GM21360 (cell line): ENCODE data around the gene PRDX4.
"Not testable (repeated sequence)": the region's sequence is repeated elsewhere in the genome, so short reads cannot be mapped to it uniquely, and the experiment has no call there.

ENCODE experiments used
- ATAC-seq: cut with Tn5 transposase; IDR thresholded peaks from one replicate; pipeline ENCODE4 v1.9.1; 2021; ENCODE audit warnings: mild to moderate bottlenecking, moderate library complexity; ENCODE audit not compliant: unreplicated experiment

PRDX4 gene

DNA sequence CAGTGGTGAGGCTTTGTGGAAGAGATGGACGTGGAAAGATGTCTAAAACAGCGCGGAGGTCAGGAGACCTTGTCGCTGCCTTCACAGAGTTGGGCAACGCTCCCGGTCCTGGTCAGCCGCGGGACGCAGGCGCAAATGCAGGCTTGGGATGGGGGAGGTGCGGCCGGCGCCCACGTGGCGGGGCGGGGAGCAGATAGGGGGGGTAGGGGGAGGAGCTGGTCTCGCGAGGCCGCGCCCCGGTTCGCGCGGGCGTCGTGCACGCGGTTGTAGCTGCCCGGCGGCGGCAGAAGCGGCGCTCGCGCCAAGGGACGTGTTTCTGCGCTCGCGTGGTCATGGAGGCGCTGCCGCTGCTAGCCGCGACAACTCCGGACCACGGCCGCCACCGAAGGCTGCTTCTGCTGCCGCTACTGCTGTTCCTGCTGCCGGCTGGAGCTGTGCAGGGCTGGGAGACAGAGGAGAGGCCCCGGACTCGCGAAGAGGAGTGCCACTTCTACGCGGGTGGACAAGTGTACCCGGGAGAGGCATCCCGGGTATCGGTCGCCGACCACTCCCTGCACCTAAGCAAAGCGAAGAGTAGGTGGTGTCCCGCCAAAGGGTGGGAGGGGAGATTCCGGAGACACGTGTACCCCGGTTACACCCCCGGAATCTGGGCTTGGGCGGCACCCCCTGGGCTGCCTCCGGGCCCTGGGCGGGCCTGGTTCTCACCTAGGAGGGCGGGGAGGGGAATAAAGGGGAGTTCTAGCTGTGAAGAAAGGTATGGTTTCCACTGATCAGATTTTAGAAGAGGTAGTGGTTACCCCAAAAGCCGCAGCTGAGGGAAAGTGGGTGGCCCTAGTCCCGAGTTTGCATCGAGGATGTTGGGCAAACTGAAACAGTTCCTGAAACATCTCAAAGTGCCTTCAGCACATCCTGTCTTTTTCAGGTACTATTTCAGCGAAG lies at the start of gene PRDX4:
Gene PRDX4, plus strand, starts transcription at position 255 of the 939 bp plus-strand sequence. Its CDS starts 78 bp downstream, at position 333.
- ATAC-seq = peak; percentile 59

DNA sequence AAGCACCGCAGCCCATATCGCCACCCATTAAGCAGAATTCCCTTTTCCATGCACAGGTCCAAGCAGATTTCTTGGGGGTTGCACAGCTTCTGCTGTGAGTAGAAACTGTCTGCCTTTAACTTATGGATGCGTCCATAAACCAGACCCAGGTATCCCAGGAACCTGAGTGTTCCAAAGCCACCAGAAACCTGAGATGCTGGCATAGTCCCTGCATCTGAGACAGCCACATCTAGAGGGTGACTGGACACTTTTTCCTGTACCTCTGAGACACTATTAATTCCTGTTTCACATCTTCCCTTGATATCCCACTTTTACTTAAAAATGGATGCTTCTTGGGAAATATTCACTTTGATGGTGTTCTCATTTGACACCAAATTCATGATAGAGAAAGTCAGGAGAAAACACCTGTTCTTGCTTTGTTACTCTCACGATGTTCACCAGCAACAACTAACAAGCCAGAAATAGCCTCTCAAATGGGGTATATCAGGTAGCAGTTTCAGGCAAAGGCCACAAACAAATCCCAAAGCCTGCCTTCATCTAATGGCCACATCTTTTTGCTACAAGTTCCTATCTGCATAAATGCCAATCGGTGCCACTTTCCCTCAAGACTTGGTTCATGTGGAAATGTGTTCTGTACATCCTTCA lies 45.5 kb upstream of the PRDX4 start:
- ATAC-seq = no peak

DNA sequence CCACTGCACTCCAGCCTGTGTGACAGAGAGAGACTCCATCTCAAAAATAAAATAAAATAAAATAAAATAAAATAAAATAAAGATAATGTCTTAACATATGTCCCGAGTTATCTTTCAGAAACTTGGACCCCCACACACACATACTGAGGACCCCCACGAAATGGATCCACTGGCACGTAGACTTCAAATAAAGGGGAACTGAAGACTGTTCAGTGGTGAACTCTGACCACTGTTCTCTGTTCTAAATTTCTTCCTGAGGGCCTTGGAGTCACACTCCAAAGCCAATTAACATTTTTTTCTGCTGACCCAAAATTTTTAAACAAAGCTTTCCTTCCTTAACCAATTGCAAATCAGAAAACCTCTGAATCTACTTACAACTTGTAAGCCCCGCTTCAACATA lies 43.5 kb upstream of the PRDX4 start:
- no peak for ATAC-seq

DNA sequence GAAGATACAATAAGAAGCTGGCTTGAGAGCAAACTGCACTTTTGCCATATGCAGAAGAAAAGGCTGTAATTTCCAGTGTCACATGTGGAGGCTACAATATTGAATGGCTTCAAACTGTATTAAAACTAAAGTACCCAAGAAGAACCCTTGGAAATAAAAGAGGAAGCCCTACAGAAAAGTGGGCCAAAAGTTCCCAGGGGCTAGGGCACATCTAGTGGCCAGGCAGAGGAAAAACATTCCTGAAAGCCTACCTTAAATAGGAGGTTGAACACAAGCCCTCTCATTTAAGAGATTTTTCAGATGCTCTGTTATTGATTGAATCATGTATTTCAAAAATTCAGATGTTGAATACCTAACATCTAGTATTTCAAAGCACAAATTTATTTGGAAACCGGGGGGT lies 40.6 kb upstream of the PRDX4 start:
- ATAC-seq = no peak

DNA sequence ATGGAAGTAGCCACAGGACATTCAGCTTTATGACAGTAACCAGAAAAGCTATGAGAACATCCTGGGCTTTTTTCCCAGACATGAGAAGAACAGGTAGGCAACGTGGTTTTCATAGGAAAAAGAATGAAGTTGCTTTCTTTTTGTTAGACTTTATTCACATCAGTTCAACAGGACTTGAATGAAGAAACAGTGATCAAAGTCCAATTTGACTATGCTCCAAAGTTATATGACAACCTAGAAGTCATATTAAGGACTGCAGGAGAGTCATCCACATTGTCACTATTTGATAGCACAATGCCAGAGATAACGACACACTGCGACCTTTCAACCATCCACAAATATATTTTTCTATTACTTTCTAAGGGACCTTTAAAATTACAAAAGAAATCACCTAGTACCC lies 39.2 kb upstream of the PRDX4 start:
- ATAC-seq = no peak

DNA sequence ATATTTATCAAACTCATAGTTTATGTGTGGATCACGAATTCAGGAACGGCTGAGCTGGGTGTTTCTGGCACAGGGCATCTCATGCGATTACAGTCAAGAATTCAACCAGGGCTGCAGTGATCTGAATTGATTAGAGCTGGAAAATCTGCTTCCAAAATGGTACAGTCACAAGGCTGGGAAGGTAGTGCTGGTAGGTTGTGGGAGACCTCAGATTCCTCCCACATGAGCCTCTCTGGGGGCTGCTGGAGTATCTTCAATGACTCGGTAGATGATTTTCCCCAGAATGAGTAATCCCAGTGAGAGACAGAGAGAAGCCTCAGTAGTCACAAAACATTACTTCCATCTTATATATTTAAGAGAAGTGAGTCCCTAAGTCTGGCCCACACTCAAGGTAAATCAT lies 36.2 kb upstream of the PRDX4 start:
- ATAC-seq = no peak

DNA sequence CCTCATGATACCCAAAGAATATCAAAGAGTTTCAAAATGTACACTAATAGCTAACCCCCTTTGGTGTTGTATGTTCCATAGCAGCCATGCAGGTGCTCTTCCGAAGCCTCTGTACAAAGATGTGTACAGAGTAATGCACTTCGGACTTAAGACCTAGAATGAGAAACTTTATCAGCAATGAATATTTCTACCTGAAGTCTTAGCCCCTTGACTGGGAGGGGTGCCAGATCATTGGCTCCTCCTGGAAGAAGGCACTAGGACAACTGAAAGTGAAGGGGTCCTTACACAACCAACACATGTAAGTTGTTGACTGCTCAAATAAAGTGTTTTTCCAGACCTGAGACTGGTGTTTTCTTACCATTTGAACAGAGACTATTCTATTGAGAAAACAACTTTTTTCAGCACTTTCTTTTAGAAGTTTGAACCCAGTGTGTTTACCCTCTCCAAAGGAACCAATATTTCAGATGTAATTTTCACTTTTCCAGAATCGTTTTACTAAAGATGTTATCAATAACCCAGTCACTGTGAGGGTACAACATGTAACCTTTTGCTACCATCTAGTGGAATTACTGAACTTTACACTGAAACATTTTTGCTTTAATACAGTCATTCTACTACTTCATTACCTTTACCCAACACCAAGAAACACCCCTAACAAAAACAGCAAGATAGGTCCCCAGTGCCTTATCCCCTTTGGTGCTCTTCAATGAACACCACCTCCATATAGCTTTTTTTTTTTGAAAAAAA lies 33.3 kb upstream of the PRDX4 start:
- peak; percentile 44 for ATAC-seq

DNA sequence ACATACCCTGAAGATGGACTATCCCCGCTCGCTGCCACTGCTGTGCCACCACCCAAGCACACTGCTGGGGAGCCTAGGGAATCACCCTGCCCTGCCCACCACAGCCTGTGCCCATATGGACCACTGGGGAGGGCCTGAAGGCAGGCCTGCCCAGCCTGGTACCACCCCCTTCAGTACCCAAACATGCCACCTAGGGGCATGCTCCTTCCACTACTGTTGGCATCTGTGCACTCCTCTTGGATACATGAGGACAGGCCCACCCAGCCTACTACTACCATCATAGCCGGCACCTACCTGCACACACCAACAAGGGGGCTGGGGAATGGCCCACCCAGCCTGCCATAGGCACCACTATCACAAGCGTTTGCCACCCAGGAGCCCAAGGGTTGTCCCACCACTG lies 30.1 kb upstream of the PRDX4 start:
- ATAC-seq = no peak

DNA sequence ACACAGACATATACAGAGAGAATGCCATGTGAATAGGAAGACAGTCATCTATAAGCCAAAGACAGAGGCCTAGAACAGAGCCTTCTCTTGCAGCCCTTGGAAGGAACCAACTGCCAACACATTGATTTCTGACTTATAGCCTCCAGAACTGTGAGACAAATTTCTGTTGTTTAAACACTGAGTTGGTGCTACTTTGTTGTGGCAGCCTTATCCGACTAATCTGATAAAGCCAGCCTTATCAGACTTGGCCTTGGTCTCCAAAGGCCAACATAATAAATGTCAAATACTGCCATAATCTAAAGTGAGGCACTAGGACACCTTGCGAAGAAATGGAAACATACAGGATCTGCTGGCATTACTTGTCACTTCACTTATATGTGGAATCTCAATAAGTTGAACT lies 24.3 kb upstream of the PRDX4 start:
- ATAC-seq = no peak

DNA sequence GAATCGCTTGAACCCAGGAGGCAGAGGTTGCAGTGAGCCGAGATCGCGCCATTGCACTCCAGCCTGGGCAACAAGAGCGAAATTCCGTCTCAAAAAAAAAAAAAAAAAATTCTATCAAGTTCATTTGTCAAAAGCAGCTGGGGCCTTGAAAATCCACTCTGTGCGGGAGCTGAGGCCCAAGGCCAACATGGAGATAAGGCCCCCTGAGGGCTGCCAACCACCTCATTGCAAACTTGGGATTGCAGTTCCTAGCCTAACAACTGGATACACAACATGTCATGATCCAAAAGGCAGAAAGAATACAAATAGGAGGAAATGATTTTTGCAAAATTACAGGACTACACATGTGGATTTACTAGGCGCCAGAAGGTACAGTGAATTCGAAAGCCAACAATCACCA lies 22.5 kb upstream of the PRDX4 start:
- ATAC-seq = no peak

DNA sequence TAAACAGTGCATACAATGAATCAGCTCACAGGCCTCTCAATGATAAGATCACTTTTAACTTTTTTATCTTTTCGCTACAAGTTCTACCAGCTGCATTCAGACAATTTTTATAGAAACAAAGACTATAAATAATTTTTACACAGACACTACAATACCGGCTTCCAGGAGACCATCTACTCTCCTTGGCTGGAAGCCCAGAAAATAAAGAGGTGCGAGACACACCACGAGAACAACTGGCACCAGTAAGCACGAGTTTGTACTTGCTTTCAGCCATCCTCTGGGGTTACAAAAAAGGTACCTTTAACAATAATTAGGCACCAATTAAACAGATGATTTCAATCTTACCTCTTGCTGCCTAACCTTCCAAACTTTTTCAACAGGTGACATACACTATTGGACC lies 11.2 kb upstream of the PRDX4 start:
- ATAC-seq = no peak

DNA sequence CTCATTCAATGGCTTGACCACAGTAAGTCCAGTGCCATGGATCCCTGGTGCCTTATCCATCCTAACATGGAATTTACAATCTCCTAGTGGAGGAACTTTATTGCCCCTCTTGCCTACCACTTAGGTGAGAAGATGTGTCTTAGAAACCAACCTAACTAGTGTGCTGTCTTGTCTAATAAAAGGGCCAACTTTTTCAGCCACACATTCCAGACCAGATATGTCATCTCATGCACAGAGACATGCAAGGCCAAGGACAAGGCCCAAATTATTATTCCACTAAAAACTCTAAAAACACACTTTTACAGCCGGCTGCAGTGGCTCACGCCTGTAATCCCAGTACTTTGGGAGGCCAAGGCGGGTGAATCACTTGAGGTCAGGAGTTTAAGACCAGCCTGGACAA lies 10.6 kb upstream of the PRDX4 start:
- ATAC-seq = no peak

DNA sequence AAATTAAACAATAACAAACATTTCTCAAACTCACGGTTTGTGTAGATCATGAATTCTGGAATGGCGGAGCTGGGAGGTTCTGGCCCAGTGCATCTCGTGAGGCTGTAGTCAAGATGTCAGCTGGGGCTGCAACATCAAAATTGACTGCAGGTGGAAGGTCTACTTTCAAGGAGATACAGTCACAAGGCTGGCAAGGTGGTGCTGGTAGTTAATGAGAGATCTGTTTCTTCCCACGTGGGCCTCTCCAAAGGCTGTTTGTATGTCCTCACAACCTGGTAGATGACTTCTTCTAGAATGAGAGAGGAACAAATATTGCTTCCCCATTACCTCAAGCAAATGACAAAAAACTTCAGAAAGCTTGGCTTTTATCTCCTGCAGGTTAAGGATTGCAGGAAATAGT lies 8.0 kb upstream of the PRDX4 start:
- no peak for ATAC-seq

DNA sequence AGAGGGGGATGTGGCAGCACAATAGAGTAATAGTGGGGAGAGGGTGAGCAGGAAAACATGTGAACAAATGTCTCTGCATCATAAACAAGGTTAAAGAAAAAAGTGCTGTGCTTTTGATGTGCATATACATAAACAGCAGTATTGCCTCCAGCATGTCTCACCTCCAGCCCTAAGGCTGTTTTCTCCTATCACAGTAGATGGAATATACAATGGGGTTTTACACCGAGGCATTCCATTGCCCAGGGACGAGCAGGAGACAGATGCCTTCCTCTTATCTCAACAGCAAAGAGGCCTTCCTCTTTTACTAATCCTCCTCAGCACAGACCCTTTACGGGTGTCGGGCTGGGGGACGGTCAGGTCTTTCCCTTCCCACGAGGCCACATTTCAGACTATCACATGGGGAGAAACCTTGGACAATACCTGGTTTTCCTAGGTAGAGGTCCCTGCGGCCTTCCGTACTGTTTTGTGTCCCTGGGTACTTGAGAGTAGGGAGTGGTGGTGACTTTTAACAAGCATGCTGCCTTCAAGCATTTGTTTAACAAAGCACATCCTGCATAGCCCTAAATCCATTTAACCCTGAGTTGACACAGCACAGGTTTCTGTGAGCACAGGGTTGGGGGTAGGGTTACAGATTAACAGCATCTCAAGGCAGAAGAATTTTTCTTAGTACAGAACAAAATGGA lies 7.1 kb upstream of the PRDX4 start:
- ATAC-seq = not testable (repeated sequence)

DNA sequence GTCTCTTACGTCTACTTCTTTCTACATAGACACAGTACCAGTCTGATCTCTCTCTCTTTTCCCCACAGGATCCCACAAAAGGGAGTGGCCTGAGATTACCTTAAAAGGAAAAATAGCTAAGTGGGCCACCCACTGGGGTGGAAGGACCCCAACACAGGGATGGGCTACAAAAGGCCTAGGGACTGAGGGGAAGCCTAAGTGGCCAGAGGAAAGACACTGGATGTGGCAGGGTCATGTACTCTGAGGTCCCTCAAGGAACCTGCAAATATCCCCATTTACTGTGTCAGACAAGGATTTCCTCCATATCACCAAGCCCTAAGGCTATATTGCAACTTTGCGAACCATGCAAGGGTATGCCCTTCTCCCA lies 6.5 kb upstream of the PRDX4 start:
- ATAC-seq = no peak

DNA sequence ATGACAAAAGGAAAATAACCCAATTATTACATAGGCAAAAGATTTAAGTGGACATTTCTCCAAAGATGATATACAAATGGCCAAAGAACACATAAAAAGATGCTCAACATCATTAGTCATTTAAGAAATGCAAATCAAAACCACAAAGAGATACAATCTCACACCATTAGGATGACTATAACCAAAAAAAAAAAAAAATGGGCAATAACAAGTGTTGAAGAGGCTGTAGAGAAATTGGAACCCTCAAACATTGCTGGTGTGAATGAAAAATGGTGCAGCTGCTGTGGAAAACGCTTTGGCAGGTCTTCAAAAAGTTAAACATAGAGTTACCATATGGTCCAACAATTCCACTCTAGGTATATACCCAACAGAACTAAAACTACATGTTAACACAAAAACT lies 5.6 kb upstream of the PRDX4 start:
- no peak for ATAC-seq

DNA sequence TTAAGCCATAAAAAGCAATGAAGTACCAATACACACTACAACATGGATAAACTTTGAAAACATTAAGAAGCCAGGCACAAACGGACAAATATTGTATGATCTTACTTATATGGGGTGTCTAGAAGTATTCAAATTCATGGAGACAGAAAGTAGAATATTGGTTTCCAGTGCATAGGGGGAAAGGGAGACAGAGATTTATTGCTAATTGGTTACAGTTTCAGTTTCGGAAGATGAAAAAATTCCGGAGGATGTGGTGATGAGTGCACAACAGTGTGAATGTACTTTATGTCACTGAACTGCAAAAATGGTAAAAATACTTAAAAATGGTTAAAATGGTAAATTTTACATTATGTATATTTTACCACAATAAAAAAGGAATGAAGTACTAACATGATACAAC lies 5.1 kb upstream of the PRDX4 start:
- peak; percentile 41 for ATAC-seq

DNA sequence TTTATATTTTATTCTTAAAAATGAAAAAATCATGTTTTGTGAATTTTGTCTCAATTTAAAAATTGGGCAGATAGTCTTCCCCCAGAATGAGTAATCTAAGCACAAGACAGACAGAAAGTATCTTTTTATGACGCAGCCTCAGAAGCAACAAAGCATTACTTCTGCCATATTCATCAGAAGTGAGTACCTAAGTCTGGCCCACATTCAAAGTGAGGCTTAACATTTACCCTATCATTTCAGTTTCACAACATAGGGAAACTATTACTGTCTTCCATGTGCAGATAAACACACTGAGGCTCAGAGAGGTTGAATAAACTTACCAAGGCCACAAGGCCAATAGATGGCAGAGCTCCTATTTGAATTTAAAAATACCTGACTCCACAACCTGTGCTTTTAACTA lies 4.4 kb upstream of the PRDX4 start:
- peak; percentile 52 for ATAC-seq

DNA sequence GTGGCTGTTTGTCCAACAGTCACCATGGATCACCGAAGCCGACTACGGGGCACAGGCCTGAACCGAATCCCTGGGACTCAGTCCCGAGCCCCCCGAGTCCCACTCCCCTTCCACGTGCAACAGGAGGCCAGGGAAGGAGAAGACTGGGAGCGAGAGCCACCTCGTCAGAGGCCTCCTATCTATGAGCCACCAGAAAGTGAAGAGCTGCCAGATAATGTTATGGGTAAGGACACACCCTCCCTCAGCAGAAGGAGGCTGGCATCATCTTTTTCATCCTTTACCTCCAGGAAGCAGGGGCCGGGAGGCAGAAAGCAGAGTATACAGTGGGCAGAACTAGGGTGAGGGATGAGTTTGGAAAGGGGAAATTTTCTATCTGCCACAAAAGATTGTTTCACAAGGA lies 2.8 kb upstream of the PRDX4 start:
- no peak for ATAC-seq

DNA sequence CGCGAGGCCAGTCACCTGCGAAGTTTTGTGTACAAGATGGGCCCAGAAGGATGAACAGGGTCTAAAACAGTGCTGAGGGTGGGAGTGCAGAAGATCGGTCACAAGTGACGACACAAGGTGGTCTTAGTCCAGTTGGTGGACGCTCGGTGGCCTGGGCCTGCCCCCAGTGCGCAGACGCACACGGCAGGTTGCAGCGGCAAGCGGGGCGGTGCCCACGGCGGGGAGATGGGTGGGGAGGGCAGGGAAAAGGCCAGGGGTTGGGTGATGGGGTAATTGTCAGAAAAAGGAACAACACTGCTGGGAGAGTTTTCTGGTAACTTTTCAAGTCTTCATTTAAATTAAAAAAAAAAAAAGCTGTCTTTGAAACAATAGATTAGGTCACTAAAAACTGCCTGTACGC lies 1.0 kb upstream of the PRDX4 start:
- no peak for ATAC-seq

DNA sequence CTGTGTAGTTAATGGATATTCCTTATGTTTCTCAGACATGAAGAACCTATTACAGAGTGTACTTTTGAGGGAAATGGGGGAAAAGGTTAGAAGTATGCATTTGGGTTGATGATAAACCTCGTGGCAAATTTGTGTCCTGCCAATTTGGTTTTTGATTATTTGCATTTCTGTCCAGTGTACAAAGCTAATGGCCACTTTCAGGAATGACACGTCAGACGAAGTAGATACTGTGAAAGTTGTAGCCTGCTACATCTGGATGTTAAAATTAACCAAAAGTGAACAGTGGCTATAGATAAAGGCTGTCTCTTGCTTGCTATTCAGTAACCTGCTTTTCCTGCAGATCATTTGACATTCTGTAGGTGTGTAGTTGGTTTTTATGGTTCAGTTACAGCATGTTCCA lies 1.0 kb downstream of the PRDX4 start:
- ATAC-seq = no peak
